HepG2 (cell line): ENCODE results near the gene GALP. TPM values are rescaled to one million over a fixed set of nuclear protein-coding genes. Genes with fewer than 3 reads are reported as not detected.

Source experiments
- HMGA1 ChIP-seq: sonication (generic); formaldehyde crosslinking; conservative IDR thresholded peaks from 2 replicates; pipeline ENCODE4 v1.4.0; 2020; ENCODE audit warnings: missing genetic modification reagents
- KLF9 ChIP-seq: IDR thresholded peaks from 2 replicates; pipeline ENCODE4 v1.6.1; 2016; ENCODE audit warnings: low read depth
- MXI1 ChIP-seq: IDR thresholded peaks from 3 replicates; pipeline ENCODE4 v1.6.1; 2012; ENCODE audit warnings: low read depth, low read length, inconsistent platforms, borderline replicate concordance
- NFE2L1 ChIP-seq: sonication (generic); formaldehyde crosslinking; IDR thresholded peaks from 2 replicates; pipeline ENCODE4 v1.4.0; 2020; ENCODE audit warnings: missing genetic modification reagents, mild to moderate bottlenecking, borderline replicate concordance
- PCBP2 ChIP-seq: fragments of 200-400 bp; formaldehyde crosslinking; optimal IDR thresholded peaks from 2 replicates; pipeline ENCODE3; 2018; ENCODE audit warnings: low read length, low read depth; ENCODE audit not compliant: poor library complexity, severe bottlenecking
- PREB ChIP-seq: sonication (generic); formaldehyde crosslinking; IDR thresholded peaks from 2 replicates; pipeline ENCODE4 v1.4.0; 2020; ENCODE audit warnings: missing genetic modification reagents
- REST ChIP-seq, 2 experiments: IDR thresholded peaks; 2 replicates each; pipeline ENCODE4 v1.6.1; 2011 to 2012; ENCODE audit warnings: low read length in 2 of 2, borderline replicate concordance in 1 of 2, low read depth in 1 of 2, mild to moderate bottlenecking in 1 of 2, moderate library complexity in 1 of 2
- SIN3A ChIP-seq: IDR thresholded peaks from 2 replicates; pipeline ENCODE4 v1.6.1; 2011; ENCODE audit warnings: low read depth, mild to moderate bottlenecking, control low read depth, low read length, borderline replicate concordance
- SMARCC2 ChIP-seq: fragments of 450-650 bp; IDR thresholded peaks from 2 replicates; pipeline ENCODE4 v1.6.1; 2017; ENCODE audit warnings: antibody characterized with exemption, mild to moderate bottlenecking
- ZHX1 ChIP-seq: sonication (generic); formaldehyde crosslinking; IDR thresholded peaks from 2 replicates; pipeline ENCODE4 v1.8.1; 2022; ENCODE audit warnings: low read depth, mild to moderate bottlenecking, missing genetic modification reagents
- ZNF317 ChIP-seq: sonication (generic); formaldehyde crosslinking; IDR thresholded peaks from 2 replicates; pipeline ENCODE4 v1.5.0; 2020; ENCODE audit warnings: mild to moderate bottlenecking, missing genetic modification reagents
- ZNF367 ChIP-seq: sonication (generic); formaldehyde crosslinking; IDR thresholded peaks from 2 replicates; pipeline ENCODE4 v1.4.0; 2020; ENCODE audit warnings: missing genetic modification reagents, borderline replicate concordance
- ZNF543 ChIP-seq: sonication (generic); formaldehyde crosslinking; IDR thresholded peaks from 2 replicates; pipeline ENCODE4 v1.4.0; 2020; ENCODE audit warnings: mild to moderate bottlenecking, missing genetic modification reagents
- ZNF619 ChIP-seq: sonication (generic); formaldehyde crosslinking; IDR thresholded peaks from 2 replicates; pipeline ENCODE4 v1.4.0; 2020; ENCODE audit warnings: mild to moderate bottlenecking, missing genetic modification reagents
- ZNF770 ChIP-seq: sonication (generic); formaldehyde crosslinking; IDR thresholded peaks from 2 replicates; pipeline ENCODE4 v1.5.0; 2020; ENCODE audit warnings: mild to moderate bottlenecking, missing genetic modification reagents
- ZNF776 ChIP-seq: sonication (generic); formaldehyde crosslinking; IDR thresholded peaks from 2 replicates; pipeline ENCODE4 v1.4.0; 2020; ENCODE audit warnings: mild to moderate bottlenecking, missing genetic modification reagents
- ZSCAN25 ChIP-seq: sonication (generic); formaldehyde crosslinking; IDR thresholded peaks from 2 replicates; pipeline ENCODE4 v1.8.0; 2022; ENCODE audit warnings: mild to moderate bottlenecking, missing genetic modification reagents
- polyA plus RNA-seq, 8 experiments: library from polyadenylated mRNA; depleted of rRNA in 3 of 8; stranded (reverse) in 7 of 8; unstranded in 1 of 8; fragments of >200 nt; fragmentation: Illumina TruSeq in 4 of 8; extraction: Trizol in 4 of 8; gene quantifications; 2 replicates each; pipeline versions ENCODE4 v1.2.1 to v1.2.3, GENCODE V29; 2011 to 2016; ENCODE audit warnings: low read depth in 4 of 8, missing spikeins in 1 of 8, mixed read lengths in 1 of 8; ENCODE audit not compliant: insufficient read depth in 1 of 8
- total RNA-seq, 5 experiments: library from RNA; depleted of rRNA; stranded (reverse); fragments of >200 nt; fragmentation: Illumina TruSeq; extraction: Trizol; gene quantifications; 2 replicates each; pipeline ENCODE4 v1.2.3, GENCODE V29; 2016; ENCODE audit warnings: low read depth in 1 of 5

The GALP gene
- total and polyA plus RNA-seq, 2 of the 13 experiments (the other 11 are each of a cell fraction or from before 2014, with no cell fraction given): not detected

GRCh38 chr19:56126983-56127780, 48.6 kb upstream of the GALP start (continued):
- TF ChIP-seq REST (IDR thresholded peaks at IDR 0.05; ENCODE audit: borderline replicate concordance in 1 of 2, low read depth in 1 of 2, low read length in 2 of 2) (no peak), ZNF317 (CRISPR knock-in tag) (no peak), ZNF776 (CRISPR knock-in tag) (no peak), MXI1 (no peak), ZSCAN25 (CRISPR knock-in tag) (no peak), PCBP2 (no peak), SIN3A (no peak), ZNF770 (CRISPR knock-in tag) (no peak), ZNF543 (no peak), HMGA1 (CRISPR knock-in tag) (no peak), PREB (CRISPR knock-in tag) (no peak), SMARCC2 (no peak), ZNF367 (CRISPR knock-in tag) (no peak), ZHX1 (CRISPR knock-in tag) (no peak), ZNF619 (CRISPR knock-in tag) (no peak), NFE2L1 (CRISPR knock-in tag) (no peak), KLF9 (CRISPR knock-in tag) (no peak)
